Suppressor macrophage treated with lipopolysaccharide for 1 hour (primary cell): ENCODE measurements around the gene SPATA2L.
A peak's percentile ranks its signal among the peaks of the same experiment; 100 is the strongest.

Source experiments
- DNase-seq, 3 donors: peaks; one replicate each; pipeline ENCODE4 v3.0.0-alpha.2; 2020 to 2022

Gene SPATA2L, protein sequence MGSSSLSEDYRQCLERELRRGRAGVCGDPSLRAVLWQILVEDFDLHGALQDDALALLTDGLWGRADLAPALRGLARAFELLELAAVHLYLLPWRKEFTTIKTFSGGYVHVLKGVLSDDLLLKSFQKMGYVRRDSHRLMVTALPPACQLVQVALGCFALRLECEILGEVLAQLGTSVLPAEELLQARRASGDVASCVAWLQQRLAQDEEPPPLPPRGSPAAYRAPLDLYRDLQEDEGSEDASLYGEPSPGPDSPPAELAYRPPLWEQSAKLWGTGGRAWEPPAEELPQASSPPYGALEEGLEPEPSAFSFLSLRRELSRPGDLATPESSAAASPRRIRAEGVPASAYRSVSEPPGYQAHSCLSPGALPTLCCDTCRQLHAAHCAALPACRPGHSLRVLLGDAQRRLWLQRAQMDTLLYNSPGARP

DNA sequence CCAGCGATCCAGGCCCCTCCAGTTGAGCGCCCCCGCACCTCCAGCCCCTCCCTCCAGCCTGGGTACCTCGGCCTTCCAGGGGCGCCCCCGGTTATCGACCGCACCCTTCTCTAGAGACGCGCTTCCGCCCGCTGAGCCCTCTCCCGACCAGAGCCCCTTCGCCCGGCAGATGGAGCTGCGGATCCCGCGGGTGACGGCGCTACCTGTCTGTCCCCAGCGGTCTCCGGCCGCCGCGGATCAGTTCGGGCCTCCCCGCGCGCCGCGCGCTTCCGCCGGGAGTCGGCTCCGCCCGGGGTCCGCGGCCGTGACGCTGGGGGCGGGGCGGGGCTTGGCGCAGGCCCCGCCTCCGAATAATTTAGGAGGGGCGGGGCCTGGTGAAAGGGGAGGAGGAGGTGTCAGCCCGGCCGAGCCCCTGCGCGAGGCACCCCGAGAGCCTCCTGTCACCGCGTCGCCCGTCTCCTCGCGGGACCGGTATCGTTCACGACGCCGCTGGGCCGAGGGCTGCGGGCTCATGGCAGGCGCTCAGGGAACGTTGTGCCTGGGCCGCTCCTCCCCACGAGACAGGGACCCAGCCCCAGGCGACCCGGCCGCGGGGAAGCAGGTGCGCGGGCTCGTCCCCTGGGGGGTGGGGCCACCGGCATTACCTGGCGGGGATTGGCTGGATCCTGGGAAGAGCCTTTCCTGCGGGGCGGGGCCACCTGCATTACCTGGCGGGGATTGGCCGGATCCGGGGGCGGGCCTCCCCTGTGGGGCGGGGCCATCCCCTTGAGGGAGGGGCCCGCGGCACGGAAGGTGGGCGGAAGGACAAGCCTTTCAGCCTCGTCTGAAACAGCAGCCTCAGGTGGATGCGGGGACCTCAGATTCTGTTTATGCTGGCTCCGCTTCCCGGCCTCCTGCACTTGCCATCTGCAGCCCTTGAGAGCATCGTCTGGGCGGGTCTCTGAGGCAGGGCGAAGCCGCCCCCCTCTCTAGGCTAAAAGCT lies at the start of gene SPATA2L:
Gene SPATA2L (minus strand): TSS at position 281 of the 982 bp plus-strand sequence. CDS start 473 bp downstream, outside the sequence.
- DNase-seq: peak; percentile 92 to 97 (median 95)

DNA sequence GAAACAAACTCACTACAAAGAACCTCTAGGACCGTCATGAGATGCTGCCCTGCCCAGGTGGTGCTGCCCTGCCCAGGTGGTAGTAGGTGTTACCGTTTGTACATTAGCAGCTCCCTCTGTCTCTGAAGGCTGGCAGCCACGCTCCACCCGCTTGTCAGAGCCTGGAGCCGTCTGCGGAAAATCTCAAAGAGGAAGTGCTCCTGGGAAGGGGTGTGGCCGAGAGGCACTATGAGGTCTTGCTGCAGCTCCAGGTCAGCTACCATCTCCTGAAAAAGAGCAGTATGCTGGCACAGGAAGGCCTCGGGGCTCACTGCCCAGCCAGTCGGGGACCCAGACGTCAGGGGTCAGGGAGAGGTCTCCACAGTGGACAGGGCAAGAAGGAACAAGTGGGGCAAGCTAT lies 48.1 kb upstream of the SPATA2L start:
- peak; percentile 78 to 81 (median 80) for DNase-seq

DNA sequence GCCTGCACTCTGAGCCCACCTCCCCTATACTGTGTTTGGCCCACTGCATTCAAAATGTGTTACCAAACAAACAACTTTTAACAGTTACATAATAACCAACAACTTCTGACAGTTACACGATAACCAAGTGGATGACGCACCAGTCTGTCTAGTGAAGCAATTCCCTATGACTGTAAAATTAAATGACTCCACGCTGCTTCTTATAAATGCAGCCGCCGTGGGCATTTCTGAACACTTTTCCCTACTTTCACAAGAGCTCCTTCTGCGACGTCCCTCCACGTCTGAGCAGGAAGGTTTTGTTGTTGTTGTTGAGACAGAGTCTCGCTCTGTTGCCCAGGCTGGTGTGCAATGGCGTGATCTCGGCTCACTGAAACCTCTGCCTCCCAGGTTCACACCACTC lies 47.4 kb upstream of the SPATA2L start:
- peak; percentile 41 to 56 (median 43) for DNase-seq

DNA sequence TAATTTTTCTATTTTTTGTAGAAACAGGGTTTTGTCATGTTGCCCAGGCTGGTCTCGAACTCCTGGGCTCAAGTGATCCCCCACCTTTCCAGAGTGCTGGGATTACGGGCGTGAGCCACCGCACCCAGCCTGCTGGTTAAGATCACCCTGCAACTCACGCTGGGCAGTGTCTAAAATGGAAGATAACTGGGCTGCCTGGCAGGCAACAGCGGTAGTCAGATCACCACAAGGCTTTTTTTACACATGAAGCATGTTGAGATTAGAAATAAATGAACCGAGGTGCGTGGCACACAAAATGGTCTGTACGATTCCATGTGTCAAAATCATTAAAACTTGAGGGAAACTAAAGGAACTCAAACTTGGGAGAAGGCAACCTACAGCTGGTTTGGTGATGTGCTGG lies 46.6 kb upstream of the SPATA2L start:
- no peak for DNase-seq

DNA sequence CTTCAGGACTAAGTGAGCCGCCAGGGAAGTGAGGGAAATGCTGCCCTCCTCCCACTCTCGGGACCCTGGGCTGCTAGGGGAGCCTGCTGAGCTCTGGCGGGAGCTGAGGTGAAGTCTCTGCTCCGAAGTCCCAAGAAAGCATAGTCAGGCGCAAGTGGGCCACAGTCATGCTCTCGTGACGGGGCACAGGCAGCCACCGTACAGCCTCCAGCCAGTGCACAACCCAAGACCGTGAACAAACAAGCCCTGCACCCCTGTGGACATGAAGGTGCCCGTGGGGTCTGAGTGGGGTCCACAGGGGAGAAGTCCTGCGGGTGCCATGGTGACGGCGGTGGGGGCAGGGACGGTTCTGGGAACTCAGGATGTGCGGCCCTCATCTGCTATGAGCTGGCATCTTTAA lies 44.5 kb upstream of the SPATA2L start:
- no peak for DNase-seq

DNA sequence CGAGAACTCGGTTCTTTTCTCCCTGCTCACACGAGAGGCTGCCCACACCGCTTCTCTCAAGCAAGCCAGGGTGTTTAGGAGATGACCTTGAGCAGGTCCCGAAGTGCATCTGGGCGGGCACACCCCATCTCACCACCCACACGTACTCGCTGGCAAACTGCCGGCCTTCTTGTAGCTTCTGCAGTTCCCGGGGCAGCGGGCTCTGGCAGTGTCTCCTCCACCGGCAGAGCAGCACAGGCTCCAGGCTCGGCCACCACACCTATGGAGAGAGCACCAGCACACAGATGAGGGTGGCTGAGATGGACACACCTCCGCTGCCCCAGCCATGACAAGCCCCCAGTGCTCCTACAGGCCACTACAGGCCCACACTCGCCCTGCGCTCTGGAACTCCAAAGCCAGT lies 43.3 kb upstream of the SPATA2L start:
- DNase-seq: no peak

DNA sequence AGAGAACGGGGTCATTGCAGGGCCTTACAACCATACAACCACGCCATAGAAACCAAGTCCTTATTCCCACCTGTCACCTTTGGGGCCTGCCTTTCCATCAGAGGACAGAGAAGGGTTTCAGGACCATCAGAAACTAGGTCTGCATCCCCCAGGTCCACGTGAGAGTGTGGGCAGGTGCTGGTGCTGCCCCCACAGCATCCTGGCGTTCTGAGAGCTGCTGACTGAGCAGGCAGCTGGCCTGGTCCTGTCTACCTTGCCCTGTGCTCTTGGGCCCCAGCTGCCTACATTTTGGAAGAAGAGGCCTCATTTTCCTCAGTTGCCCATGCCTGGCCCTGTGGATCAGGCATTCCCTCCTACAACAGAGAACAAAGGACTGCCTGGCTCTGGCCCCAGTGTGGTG lies 41.4 kb upstream of the SPATA2L start:
- DNase-seq: no peak

DNA sequence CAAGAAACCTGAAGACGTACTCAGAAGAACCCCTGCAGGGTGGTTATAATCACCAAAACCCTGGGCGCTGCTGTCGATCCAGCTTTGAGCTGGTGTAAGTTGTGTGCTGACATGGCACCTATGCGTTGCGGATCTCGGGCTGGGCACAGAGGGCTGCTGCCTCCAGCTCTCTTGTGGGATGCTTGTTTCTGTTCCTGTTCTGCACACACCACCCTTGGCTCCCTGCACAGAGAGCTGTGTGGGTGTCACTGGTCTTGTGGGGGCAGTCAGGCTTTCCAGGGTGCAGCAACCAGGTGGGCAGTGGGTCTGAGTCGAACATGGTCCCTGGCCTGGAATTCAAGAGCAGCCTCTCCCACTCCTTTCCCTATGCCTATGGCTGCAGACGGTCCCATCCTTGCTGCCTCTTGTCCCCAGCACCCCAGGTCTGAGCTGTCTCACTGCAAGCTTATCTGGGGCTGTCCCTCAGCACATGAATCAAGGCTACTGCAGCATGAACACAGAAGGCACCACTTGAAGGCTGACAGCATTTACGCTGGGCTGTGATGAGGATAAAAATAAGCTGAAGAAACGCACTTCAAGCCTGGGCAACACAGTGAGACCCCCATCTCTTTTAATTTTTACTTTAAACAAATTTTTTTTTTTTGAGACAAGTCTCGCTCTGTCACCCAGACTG lies 40.0 kb upstream of the SPATA2L start:
- peak; percentile 39 to 63 (median 48) for DNase-seq

DNA sequence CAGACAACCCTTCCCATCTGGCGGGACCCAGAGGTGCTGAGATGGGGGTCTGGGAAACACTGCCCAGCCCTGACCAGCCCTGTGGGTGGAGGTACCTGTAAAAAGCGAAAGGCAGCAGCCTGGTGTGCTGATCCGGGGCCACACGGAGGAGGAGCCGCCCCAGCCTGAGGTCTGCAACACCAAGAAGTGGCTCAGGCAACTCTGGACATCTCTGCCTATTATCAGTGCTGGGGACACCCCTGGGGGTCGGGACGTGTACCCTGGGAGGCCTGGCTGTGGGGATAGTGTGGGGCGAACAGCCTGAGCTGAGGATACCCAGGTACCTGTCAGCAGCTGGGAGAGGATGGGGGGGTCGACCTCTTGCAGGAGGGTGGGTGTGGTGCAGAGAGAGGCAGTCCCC lies 37.9 kb upstream of the SPATA2L start:
- DNase-seq: no peak

DNA sequence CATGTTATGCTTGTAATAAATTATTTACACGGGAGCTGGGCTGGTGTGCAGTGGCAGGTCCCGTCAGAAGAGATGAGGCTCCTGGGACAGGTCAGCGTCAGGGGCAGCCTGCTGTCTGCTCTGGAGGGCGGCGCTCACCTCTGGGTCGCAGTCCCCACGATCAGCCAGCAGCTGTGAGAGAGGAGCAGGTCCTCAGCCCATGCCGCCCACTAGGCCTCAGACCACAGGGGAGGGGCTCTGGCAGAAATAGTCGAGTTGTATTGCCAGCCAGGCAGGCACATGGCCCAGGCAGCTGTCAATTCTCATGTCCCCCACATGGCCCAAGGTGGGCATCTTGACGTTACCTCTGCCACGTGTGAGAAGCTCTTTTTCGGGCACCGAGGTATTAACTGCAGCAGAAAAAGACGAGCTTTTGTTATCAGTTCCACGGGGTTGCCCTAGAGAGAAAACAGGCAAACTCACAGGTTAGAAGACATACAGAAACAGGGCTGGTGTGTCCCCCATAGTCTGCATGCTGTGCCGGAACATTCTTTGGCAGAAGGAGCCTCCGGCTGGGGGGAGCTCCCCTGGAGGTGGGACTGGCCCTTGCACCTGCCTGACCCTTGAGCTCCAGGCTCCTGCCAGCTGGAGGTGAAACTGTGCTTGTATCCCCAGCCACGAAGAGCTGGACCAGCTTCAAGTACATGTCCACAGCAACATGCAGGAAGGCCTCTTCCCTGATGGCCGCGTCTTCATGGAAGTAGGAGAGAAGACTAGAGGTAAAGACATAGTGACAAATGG lies 37.2 kb upstream of the SPATA2L start:
- DNase-seq: no peak

DNA sequence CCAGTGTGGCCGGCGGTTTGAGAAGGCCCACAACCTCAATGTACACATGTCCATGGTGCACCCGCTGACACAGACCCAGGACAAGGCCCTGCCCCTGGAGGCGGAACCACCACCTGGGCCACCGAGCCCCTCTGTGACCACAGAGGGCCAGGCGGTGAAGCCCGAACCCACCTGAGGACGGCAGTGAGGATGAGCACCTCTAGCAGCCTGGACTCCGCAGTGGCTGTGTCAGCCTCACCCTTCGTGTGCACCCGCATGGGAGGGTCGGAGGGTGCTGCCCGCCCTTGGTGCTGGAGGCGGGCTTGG lies 36.5 kb upstream of the SPATA2L start:
- no peak for DNase-seq

DNA sequence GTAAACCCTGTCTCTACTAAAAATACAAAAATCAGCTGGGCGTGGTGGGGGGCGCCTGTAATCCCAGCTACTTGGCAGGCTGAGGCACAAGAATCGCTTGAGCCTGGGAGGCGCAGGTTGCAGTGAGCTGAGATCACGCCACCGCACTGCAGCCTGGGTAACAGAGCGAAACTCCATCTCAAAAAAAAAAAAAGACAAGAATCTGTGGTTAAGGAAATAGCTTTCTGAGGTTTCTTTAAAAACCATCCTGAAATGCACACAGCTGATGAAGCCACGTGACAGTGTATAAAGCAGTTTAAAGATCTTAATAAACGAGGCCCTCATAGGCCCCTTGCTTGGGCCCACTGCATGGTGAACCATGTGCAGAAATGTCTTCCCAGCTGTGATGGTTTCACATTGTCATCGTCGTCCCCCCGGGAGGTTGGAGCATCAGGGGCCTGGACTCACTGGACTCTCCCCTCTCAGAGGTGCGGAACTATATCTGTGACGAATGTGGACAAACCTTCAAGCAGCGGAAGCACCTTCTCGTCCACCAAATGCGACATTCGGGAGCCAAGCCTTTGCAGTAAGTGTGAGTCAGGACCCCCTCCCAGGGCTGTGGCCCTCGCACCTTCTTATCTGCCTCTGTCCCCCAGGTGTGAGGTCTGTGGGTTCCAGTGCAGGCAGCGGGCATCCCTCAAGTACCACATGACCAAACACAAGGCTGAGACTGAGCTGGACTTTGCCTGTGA lies 36.0 kb upstream of the SPATA2L start:
- DNase-seq: no peak

DNA sequence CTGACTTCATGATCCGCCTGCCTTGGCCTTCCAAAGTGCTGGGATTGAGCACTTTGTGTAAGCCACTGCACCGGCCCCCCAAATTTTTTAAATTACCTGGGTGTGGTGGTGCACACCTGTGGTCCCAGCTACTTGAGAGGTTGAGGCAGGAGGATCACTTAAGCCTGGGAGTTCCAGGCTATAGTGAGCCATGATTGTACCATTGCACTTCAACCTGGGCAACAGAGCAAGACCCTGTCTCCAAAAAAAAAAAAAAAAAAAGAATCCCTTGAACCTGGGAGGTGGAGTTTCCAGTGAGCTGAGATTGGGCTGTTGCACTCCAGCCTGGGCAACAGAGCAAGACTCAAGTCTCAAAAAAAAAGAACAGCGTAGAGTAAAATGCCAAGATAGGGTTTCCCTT lies 35.0 kb upstream of the SPATA2L start:
- DNase-seq: no peak

DNA sequence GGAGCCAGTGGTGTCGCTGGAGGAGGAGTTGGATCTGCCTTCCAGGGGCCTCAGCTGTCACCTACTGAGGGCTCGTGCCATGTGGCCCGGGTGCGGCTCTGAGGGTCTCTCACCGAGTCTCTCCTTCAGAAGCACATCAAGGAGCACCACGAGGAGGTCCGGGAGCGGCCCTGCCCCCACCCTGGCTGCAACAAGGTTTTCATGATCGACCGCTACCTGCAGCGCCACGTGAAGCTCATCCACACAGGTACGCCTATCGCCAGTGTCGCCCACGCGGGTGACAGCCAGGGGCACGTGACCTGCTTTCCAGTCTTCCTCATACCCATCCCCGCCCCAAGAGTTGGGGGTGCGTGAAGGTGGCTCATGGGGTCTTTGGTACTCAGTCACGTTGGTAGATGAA lies 32.3 kb upstream of the SPATA2L start:
- DNase-seq: no peak

DNA sequence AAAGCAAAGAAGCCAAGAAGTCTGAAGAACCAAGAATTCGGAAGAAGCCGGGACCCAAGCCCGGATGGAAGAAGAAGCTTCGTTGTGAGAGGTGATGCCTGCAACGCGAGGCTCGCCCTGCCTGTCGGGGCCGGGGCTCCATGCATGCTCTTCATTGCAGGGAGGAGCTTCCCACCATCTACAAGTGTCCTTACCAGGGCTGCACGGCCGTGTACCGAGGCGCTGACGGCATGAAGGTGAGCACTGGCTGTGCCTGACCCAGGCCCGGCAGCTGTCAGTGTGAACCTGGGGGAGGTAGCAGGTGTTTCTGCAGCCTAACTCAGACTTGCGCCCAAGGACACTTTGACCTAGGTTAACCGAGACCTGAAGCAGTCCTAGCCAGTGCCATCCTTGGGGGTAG lies 31.8 kb upstream of the SPATA2L start:
- DNase-seq: no peak

DNA sequence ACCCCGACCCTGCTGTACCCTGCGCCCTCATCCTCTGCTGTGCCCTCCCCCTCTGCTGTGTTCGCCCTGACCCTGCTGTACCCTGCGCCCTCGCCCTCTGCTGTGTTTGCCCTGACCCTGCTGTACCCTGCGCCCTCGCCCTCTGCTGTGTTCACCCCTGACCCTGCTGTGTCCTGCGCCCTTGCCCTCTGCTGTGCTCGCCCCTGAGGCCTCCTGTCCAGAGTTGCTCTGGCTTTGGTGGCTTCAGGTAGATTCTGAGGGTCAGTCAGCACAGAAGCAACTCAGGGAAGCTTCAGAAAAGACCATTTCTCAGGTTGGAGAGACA lies 31.4 kb upstream of the SPATA2L start:
- no peak for DNase-seq

DNA sequence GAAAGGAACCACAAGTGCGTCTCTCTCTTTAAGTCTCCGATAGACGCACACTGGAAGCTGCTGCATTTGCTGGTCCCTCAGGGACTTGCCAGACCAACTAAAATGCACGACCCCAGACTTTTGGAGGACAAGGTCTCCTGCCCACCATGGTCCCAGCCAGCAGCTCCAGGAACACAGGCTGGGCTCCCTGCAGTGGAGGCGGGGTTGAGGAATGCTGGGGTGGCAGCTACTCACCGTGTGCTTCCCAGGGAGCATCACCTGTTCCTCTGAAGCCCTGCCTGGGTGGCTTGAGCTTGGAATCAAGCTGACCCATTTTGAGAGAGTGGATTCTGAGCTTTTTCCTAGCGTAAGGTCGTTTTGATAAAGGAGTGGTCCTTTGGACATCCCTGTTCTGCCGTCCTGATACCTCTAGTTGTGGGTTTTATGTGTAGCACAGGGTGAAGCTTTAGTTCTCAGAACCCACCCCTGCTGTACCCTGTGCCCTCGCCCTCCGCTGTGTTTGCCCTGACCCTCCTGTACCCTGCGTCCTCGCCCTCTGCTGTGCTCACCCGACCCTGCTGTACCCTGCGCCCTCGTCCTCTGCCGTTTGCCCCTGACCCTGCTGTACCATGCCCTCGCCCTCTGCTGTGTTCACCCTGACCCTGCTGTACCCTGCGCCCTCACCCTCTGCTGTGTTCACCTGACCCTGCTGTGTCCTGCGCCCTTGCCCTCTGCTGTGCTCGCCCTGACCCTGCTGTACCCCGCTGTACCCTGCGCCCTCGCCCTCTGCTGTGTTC lies 30.8 kb upstream of the SPATA2L start:
- no peak for DNase-seq

DNA sequence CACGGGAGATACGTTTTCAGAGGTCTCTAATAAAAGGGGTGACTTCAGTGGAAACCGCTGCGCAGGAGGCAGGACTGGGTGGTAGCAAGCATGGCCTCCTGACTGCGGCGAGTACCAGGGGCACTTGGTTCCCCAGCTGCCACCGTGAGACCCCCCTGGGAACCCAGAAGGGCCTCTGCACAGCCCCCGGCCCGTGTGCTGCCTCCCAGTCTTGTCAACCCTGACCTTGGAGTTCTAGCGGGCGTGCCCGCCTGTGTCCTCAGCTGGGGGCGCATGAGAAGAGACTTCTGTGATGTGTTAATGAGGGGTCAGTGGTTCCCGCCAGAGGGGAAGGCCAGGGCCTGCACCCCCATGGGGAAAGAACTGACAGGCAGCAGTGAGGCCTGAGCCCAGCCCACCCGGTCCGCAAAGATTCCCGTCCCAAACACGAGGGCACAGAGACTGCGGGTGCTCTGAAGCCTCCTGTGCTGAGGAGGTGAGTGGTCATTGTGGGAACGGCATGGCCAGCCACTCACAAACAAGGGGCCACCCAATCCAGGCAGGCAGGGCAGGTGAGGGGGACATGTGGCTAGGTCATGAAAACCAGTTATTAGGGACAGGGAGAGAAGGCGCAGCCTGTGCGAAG lies 29.2 kb upstream of the SPATA2L start:
- DNase-seq: no peak

DNA sequence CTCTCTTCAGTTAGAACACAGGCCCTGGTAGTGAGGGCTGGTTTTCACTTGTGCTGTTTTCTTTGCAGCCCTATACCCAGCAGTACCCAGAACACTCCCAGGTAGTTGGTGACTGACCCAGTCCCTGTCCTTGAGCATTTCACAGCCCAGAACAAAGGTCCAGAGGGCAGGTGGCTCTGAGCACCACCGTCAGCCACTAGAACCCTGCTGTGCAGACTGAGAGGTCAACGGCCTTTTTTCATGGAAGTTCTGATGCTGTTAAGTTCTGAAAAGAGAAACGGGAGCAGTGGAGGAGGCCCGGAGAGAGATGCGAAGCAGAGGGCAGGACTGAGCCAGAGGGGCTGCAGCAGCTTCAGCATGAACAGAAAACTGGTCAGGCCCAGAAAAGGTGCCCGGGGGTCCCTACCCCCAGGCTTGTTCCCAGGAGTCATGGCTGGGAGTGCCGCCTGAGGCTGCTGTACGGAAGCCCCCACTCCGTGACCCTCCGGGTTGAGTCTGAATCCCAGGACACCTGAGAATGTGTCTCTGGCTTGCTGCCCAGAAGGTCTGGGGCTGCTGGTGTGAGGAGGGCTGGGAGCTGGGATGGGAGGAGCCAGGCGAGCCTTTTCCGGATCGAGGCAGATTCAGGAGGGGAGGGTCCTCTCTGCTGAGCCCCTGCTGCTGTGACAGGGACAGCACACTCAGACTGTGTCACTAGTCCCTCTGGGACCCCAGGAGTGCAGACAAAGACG lies 28.5 kb upstream of the SPATA2L start:
- DNase-seq: no peak

DNA sequence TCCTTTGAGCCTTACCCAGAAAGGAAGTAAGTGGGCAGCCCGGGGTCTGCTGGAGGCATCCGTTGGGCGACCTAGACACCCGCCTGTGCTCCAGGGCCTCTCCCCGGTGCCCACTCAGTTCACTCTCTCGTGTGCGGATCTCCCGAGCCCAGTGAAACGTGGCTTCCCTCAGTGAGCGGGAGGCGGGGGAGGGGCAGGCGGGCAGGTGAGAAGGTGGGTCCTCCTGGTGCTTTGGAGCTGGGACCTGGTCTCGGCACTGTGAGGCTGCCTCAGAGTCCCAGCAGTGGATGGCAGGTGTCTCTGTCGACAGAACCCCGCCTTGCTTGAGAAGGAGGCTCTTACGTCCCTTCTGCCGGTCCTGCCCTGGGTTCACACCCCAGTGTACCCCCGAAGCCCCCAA lies 27.8 kb upstream of the SPATA2L start:
- DNase-seq: no peak
